Caki2 (cell line): ENCODE results near the gene TCEA3. TPM values are rescaled to one million over a fixed set of nuclear protein-coding genes. Genes with fewer than 3 reads are reported as not detected.

Experiments used
- DNase-seq: peaks from one replicate; pipeline ENCODE4 v3.0.0-alpha.2; 2015; ENCODE audit warnings: low read depth
- in situ Hi-C: cut with HindIII; loops from 2 replicates; pipeline ENCODE4 v1.10.0; 2016; ENCODE audit warnings: low sequenced_read_pairs, low pct_unique_long_range_greater_than_20kb, mixed read lengths
- total RNA-seq: library from RNA; depleted of rRNA; stranded (reverse); fragments of >200 nt; shearing (Covaris generic); gene quantifications from 2 replicates; pipeline ENCODE4 v1.2.3, GENCODE V29; 2014; ENCODE audit warnings: low replicate concordance; rRNA removed

Gene TCEA3
- total RNA-seq, 1 experiment from 2014 or later = 0.41 TPM

GRCh38 chr1:23356471-23357137 is 67.9 kb downstream of the TCEA3 start:
- no peak for DNase-seq
- in situ Hi-C loops = no loop called here

- in situ Hi-C loops = no loop called here
- DNase-seq = no peak
These were observed 70.3 kb downstream of the TCEA3 start for GRCh38 chr1:23354245-23354644.

GRCh38 chr1:23352096-23352695 is 72.4 kb downstream of the TCEA3 start:
- DNase-seq = no peak
- in situ Hi-C loops = no loop called here

- in situ Hi-C loops = no loop called here
- DNase-seq = no peak
These were observed 78.6 kb downstream of the TCEA3 start for GRCh38 chr1:23345920-23346319.

GRCh38 chr1:23344987-23345472 is 79.5 kb downstream of the TCEA3 start:
- in situ Hi-C loops = no loop called here
- no peak for DNase-seq

GRCh38 chr1:23344111-23344986 is 80.2 kb downstream of the TCEA3 start, which contains the start of gene HNRNPR:
Gene HNRNPR, minus strand, starts transcription at chr1:23344284. Its CDS starts 3,276 bp downstream, at chr1:23341008.
- in situ Hi-C loops = no loop called here
- peak; percentile 99 for DNase-seq

GRCh38 chr1:23343221-23344110 is 81.1 kb downstream of the TCEA3 start:
- DNase-seq = peak; percentile 41
- in situ Hi-C loops = no loop called here

- in situ Hi-C loops = no loop called here
- DNase-seq = no peak
These were observed 82.4 kb downstream of the TCEA3 start for GRCh38 chr1:23341931-23342692.

- in situ Hi-C loops = no loop called here
These were observed 84.9 kb downstream of the TCEA3 start for GRCh38 chr1:23339632-23340031.

GRCh38 chr1:23337869-23338268 is 86.7 kb downstream of the TCEA3 start:
- in situ Hi-C loops = no loop called here
- no peak for DNase-seq

More at GRCh38 chr1:23339632-23340031, 84.9 kb downstream of the TCEA3 start:
- DNase-seq = no peak

GRCh38 chr1:23331713-23332112 is 92.8 kb downstream of the TCEA3 start:
- in situ Hi-C loops = no loop called here
- DNase-seq = no peak

Other genes with a start within 250 kb of the TCEA3 start
- 0.52 and 1.5 TPM in 2 replicates for gene HTR1D, start 207.2 kb downstream of the TCEA3 start, total RNA-seq
- gene HNRNPR, start 80.5 kb downstream of the TCEA3 start, total RNA-seq = 89.1 and 92.1 TPM in 2 replicates
- 11.6 and 16.4 TPM in 2 replicates for gene ZNF436, start 54.9 kb downstream of the TCEA3 start, total RNA-seq
- 1.6 and 4.7 TPM in 2 replicates for gene ASAP3, start 59.4 kb upstream of the TCEA3 start, total RNA-seq
- 8.4 and 10.7 TPM in 2 replicates for gene E2F2, start 106.5 kb upstream of the TCEA3 start, total RNA-seq
- 460 and 470 TPM in 2 replicates for gene ID3, start 134.8 kb upstream of the TCEA3 start, total RNA-seq